Vagina (tissue), 2 donors: ENCODE results near the gene PPIF. TPM values are rescaled to one million over a fixed set of nuclear protein-coding genes. Genes with fewer than 3 reads are reported as not detected.

Experiments
- DNase-seq, 2 donors: peaks; one replicate each; pipeline ENCODE4 v3.0.0-alpha.2; 2017; ENCODE audit errors: extremely low spot score in 2 of 2
- H3K27ac ChIP-seq: fragments of 200-600 bp; sonication (generic); one replicate; pipeline ENCODE4 v1.5.1; 2019
- H3K27me3 ChIP-seq: fragments of 200-600 bp; sonication (generic); one replicate; pipeline ENCODE4 v1.5.1; 2019
- H3K36me3 ChIP-seq, 2 donors: fragments of 200-600 bp; sonication (generic); one replicate each; pipeline ENCODE4 v1.5.1; 2017 to 2019
- H3K4me1 ChIP-seq: fragments of 200-600 bp; sonication (generic); one replicate; pipeline ENCODE4 v1.5.1; 2019
- H3K4me3 ChIP-seq, 2 donors: fragments of 200-600 bp; sonication (generic); 1 replicate in 1 of 2; 2 replicates in 1 of 2; pipeline ENCODE4 v1.5.1; 2016 to 2019
- H3K9me3 ChIP-seq: fragments of 200-600 bp; sonication (generic); one replicate; pipeline ENCODE4 v1.5.1; 2019
- POLR2A ChIP-seq, 2 donors: fragments of 450-650 bp; IDR thresholded peaks; one replicate each; pipeline ENCODE4 v1.6.1; 2017; ENCODE audit warnings: antibody characterized with exemption in 2 of 2, mild to moderate bottlenecking in 2 of 2, moderate library complexity in 2 of 2
- POLR2AphosphoS5 ChIP-seq, 2 donors: sonication (generic); formaldehyde crosslinking; IDR thresholded peaks; one replicate each; pipeline ENCODE4 v1.9.0; 2017; ENCODE audit warnings: antibody characterized with exemption in 2 of 2, mild to moderate bottlenecking in 2 of 2, low read depth in 1 of 2; ENCODE audit not compliant: insufficient read depth in 1 of 2
- intact Hi-C: fragments of 100-400 bp; cut with DNase I; formaldehyde crosslinking; loops from one replicate; pipeline ENCODE4 v1.15.1; 2023
- total RNA-seq: library from RNA; depleted of rRNA; stranded (reverse); fragments of >200 nt; gene quantifications from one replicate; pipeline ENCODE4 v1.2.3, GENCODE V29; 2016
- TF ChIP-seq, protein P1 (sequence below), 3 experiments: fragments of 450-650 bp in 2 of 3; fragments of 200-600 bp in 1 of 3; sonication (generic) in 1 of 3; IDR thresholded peaks; one replicate each; pipeline ENCODE4 v1.5.1; 2017 to 2019; ENCODE audit warnings: antibody characterized with exemption in 3 of 3, mild to moderate bottlenecking in 2 of 3, moderate library complexity in 2 of 3

PPIF gene
- total RNA-seq, 1 donor from 2014 or later, result 44.7 TPM

DNA sequence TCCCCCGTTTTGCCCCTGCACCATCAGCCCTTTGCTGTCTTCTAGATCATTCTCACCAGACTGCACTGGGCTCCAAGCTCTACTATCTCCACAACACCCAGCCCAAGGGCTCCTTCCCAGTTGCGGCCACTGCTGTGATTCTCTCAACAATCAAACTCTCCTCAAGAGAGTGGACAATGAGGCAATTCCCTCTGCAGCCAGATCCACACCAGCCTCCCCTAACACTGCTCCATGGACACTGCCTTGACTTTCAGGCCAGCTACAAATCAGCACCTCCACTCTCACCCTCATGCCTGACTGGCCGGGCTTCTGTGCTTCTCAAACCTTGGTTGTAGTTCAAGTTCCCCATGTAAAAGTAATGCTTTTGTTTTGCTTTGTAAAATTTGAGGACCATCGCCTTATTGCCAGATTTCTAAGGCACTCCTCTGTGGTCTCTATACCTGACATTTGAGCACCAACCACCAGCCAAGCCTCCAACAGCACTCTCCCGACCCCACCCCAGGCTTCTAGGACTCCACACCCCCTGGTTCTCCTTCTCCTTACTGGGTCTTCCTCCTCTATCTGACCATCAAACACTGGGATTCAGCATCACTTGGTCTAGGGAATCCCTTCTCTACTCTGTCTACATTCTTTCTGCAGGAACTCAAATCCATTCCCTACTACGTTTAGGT, 45.4 kb downstream of the PPIF start:
- TF ChIP-seq POLR2AphosphoS5 (IDR thresholded peaks at IDR 0.05; ENCODE audit: insufficient read depth in 1 of 2, low read depth in 1 of 2) (no peak), POLR2A (IDR thresholded peaks at IDR 0.05) (no peak)
- TF ChIP-seq, protein P1, sequence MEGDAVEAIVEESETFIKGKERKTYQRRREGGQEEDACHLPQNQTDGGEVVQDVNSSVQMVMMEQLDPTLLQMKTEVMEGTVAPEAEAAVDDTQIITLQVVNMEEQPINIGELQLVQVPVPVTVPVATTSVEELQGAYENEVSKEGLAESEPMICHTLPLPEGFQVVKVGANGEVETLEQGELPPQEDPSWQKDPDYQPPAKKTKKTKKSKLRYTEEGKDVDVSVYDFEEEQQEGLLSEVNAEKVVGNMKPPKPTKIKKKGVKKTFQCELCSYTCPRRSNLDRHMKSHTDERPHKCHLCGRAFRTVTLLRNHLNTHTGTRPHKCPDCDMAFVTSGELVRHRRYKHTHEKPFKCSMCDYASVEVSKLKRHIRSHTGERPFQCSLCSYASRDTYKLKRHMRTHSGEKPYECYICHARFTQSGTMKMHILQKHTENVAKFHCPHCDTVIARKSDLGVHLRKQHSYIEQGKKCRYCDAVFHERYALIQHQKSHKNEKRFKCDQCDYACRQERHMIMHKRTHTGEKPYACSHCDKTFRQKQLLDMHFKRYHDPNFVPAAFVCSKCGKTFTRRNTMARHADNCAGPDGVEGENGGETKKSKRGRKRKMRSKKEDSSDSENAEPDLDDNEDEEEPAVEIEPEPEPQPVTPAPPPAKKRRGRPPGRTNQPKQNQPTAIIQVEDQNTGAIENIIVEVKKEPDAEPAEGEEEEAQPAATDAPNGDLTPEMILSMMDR (IDR thresholded peaks at IDR 0.05), result no peak
- no peaks in the 10 kb centered on the region for H3K27me3 ChIP-seq
- DNase-seq, result no peak
- intact Hi-C loops, result no loop called here
- H3K9me3 ChIP-seq, result no peaks in the 10 kb centered on the region
- no peak overlapping the region for H3K4me3 ChIP-seq
- H3K4me1 ChIP-seq, result peaks cover 57% of the 10 kb centered on the region
- peak overlapping the region; percentile 76 for H3K27ac ChIP-seq
- no peaks in the 10 kb centered on the region for H3K36me3 ChIP-seq

DNA sequence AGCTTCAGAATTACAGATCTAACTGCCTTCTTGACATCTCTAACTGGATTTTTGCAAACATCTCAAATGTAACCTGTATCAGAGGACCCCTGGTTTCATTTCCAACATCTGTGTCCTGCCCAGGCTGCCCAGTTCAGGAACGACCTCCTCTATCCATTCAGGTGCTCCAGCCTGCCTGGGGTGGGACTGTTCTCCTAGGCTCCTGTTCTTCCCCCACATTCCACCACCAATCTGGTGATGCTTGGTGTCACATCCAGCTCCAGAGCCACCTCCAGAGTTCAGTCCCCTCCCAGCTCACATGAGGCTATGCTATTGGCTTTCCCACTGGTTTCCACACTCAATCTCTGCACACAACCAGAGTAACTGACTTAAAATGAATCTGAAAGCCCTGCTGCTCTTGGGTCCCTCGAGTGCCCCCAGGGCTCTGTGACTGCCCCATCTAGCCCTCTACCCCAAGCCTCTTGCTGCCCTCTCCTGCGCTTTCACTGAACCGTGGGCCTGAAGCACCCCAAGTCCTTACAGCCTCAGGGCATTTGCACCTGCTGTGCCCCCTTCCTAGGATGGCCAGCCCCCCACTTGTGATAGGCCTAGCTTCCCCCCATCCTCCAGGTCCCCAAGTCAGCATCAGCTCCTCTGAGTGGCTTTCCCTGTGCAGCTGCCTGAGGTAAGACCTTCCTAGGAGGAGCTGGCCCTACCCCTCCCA, 46.1 kb downstream of the PPIF start:
- no peak for DNase-seq
- Histone ChIP-seq H3K36me3 (no peaks in the 10 kb centered on the region), H3K4me3 (no peak overlapping the region), H3K27ac (peak overlapping the region; percentile 54), H3K9me3 (no peaks in the 10 kb centered on the region), H3K4me1 (peaks cover 64% of the 10 kb centered on the region), H3K27me3 (no peaks in the 10 kb centered on the region)
- TF ChIP-seq, protein P1 (IDR thresholded peaks at IDR 0.05), result no peak
- intact Hi-C loops, result no loop called here

DNA sequence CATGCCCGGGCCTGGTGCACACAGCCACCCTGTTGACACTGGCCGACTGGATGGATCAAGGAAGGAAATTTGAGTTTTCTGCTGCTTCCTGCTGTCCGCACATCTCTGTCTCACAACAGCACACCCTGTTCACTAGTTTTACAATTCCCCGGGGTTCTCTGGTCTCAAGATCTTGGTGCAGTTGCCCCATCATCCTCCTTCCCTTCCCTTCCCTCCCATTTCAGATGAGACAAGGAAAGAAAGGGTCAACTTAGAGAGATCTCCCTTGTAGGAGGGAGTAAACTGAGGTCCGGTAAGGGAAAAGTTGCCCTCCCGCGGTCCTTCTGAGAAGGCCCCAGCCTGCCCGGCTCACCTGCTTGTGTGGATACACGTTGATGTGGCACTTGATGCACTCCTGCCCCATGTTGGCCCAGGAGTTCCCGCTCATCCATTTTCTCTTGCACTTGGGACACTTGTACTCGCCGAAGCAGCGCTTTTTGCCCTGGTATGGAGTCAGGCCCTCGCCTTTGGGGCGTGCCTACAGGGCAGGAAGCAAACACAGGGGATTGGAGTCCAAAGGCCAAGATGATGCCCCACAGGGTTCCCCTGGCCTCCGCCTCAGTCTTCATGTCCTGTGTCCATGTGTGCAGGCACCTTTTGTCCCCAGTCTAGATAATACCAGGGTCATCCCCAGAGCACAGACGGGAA, 46.8 kb downstream of the PPIF start:
- Histone ChIP-seq H3K4me1 (peaks cover 71% of the 10 kb centered on the region), H3K27me3 (no peaks in the 10 kb centered on the region), H3K27ac (peak overlapping the region; percentile 54), H3K9me3 (no peaks in the 10 kb centered on the region), H3K36me3 (no peaks in the 10 kb centered on the region), H3K4me3 (no peak overlapping the region)
- TF ChIP-seq POLR2AphosphoS5 (IDR thresholded peaks at IDR 0.05; ENCODE audit: insufficient read depth in 1 of 2, low read depth in 1 of 2) (no peak), POLR2A (IDR thresholded peaks at IDR 0.05) (no peak)
- TF ChIP-seq, protein P1 (IDR thresholded peaks at IDR 0.05), result no peak
- no peak for DNase-seq
- intact Hi-C loops, result no loop called here

DNA sequence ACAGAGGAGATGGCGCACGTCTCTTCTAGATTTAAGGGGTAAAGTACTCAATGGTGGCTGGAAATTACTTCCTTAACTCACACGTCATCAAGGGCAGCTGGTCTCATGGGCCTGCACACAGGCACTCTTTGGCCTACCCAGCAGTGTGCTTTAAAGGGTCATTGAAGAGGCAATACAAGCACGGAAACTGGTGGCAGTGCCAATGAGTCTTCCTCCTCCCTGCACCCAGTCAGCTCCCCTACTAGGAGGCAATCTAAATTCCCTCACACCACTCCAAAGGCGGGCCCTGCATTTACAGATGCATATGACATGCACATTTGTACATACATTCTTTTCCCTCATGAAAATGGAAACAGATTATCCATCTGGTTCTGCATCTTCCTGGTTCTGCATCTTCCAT, 47.4 kb downstream of the PPIF start:
- no peak overlapping the region for H3K4me3 ChIP-seq
- intact Hi-C loops, result no loop called here
- H3K27me3 ChIP-seq, result no peaks in the 10 kb centered on the region
- no peak for DNase-seq
- H3K4me1 ChIP-seq, result peaks cover 77% of the 10 kb centered on the region
- TF ChIP-seq POLR2AphosphoS5 (IDR thresholded peaks at IDR 0.05; ENCODE audit: insufficient read depth in 1 of 2, low read depth in 1 of 2) (no peak), POLR2A (IDR thresholded peaks at IDR 0.05) (no peak)
- TF ChIP-seq, protein P1 (IDR thresholded peaks at IDR 0.05), result no peak
- no peak overlapping the region for H3K27ac ChIP-seq
- H3K36me3 ChIP-seq, result no peaks in the 10 kb centered on the region
- no peaks in the 10 kb centered on the region for H3K9me3 ChIP-seq

DNA sequence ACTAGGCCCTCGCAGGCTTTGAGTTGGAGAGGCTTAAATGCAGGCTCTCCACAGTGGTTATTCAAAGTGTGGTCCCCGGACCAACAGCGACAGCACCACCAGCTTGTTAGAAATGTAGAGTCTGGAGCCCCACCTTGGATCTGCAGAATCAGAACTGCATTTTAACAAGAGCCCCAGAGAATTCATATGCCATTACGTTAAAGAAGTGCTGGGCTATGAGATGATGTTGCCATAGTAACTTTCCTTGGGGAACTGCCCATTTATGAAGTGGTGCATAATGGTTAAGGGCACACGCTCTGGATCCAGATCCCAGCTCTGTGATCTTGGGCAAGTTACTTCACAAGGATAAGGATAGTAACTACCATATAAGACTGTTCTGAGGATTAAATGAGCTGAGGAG, 49.3 kb downstream of the PPIF start:
- DNase-seq, result no peak
- intact Hi-C loops, result no loop called here
- Histone ChIP-seq H3K4me3 (no peak overlapping the region), H3K36me3 (no peaks in the 10 kb centered on the region), H3K27me3 (no peaks in the 10 kb centered on the region), H3K4me1 (peaks cover 83% of the 10 kb centered on the region), H3K9me3 (no peaks in the 10 kb centered on the region), H3K27ac (no peak overlapping the region)
- TF ChIP-seq POLR2AphosphoS5 (IDR thresholded peaks at IDR 0.05; ENCODE audit: insufficient read depth in 1 of 2, low read depth in 1 of 2) (no peak), POLR2A (IDR thresholded peaks at IDR 0.05) (no peak)
- TF ChIP-seq, protein P1 (IDR thresholded peaks at IDR 0.05), result no peak
